HG02610 (cell line): ENCODE measurements around the gene VNN1.
"Not testable (repeated sequence)": the region's sequence is repeated elsewhere in the genome, so short reads cannot be mapped to it uniquely, and the experiment has no call there.

Source experiments
- ATAC-seq: cut with Tn5 transposase; IDR thresholded peaks from one replicate; pipeline ENCODE4 v1.9.1; 2021; ENCODE audit warnings: mild to moderate bottlenecking, moderate library complexity; ENCODE audit not compliant: unreplicated experiment

The VNN1 gene

DNA sequence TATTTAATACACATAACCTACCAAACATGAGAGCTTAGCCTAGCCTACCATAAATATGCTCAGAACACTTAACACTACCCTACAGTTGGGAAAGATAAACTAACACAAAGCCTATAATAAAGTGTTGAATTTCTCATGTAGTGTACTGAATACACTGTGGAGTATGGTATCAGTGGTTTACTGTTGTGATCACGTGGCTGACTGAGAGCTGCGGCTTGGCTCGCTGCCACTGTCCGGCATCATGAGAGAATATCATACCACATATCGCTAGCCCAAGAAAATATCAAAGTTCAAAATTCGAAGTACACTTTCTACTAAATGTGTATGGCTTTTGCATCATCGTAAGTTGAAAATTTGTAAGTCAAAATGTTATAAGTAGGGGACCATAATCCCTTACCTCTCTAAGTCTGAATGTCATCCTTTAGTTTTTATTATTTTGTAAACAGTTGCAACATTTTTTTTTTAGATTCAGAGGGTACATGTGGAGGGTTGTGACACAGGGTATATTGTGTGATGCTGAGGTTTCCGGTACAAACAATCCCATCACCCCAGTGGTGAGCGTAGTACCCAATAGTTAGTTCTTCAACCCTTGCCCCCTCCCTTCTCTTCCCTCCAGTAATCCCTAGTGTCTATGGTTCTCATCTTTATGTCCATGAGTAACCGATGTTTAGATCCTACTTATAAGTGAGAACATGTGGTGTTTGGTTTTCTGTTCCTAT is 40.3 kb downstream of the VNN1 start:
- ATAC-seq: no peak

GRCh38 chr6:132671295-132671694 is 42.6 kb downstream of the VNN1 start:
- ATAC-seq: no peak

DNA sequence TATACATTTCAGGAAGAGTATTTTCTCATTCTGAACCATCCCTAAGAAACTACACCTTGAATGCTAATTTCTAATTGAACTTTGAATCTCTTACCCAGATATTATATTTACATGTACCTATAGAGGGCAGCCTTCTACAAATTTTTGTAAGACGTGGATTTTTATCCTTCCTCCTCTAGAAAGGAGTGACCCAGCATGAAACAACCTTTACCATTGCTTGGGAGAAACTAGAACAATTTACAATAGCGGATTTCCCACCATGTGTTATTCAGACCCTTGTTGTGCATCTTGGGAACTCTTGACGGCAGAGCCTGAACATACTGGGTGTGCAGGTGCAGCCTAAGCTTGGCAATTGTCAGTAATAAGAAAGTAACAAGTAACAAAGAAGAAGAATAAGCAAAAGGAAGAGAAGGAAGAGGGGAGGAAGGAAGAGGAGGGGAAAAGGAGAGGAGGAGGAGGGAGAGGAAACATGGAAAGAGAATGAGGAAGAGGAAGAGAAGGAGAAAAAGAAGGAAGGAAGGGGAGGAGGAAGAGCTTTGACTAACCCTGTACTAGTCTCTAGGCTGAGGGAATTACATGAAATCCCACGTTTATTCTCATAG is 44.1 kb downstream of the VNN1 start:
- no peak for ATAC-seq

DNA sequence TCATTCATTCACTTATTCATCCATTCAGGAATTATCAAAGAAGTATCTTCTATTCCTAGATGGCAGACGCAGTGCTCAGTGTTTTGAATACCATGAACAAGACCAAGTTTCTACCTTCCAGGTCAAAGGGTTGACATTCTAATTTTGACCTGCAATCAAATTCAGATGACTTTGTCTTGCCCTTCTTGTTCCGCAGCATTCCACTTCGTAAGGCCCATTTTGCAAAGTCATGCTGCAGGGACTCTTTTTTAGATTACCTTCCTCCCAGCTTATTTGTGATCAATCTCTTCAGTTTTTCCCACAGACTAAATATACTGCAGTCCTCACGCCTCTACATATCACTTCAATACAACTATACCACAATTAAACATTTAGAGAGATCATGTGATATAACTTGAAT is 47.7 kb downstream of the VNN1 start:
- no peak for ATAC-seq

- no peak for ATAC-seq
Measured at GRCh38 chr6:132664309-132665034, 49.4 kb downstream of the VNN1 start.

- no peak for ATAC-seq
Measured at GRCh38 chr6:132663661-132664060, 50.2 kb downstream of the VNN1 start.

- ATAC-seq: no peak
Measured at GRCh38 chr6:132661906-132662305, 51.9 kb downstream of the VNN1 start.

GRCh38 chr6:132659082-132659481 is 54.8 kb downstream of the VNN1 start, which contains the start of gene TAAR1:
Gene TAAR1, minus strand, starts transcription at chr6:132659182. Its CDS starts 13,179 bp downstream, at chr6:132646003.
- ATAC-seq: no peak

DNA sequence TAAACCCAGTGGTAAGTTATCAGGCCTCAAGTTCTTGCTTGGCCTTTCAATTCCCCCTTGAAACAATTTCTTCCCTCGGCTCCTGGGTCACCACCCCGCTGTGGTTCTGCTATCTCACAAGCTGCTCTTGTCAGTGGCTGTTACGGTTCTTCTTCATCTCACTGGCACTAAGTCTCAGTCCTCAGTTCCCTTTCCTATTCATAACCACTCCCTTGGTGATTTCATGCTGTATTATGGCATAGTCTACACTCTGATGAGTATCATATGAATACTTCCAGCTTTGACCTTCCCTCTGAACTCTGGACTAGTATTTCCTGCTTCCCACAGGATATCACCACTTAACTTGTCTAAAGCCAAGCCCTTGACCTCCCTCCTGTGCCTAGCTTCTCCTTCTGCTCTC is 62.8 kb downstream of the VNN1 start:
- no peak for ATAC-seq

DNA sequence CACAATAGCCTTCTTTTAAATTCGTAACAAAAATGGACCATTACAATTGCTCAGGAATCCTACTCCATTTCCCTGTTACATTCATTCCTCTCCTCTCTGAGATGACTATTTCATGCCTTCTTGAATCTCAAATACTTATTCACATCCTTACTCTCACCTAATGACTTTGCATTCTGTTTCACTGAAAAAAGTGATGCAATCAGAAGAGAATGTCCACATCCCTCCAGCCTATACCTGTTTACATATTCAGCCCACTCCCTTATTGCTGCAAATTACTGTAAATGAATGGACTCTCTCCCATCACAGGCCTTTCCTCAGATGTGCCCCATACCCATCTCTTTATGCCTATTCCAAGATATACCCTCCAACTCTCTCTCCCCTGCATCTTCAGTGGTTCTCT is 63.4 kb downstream of the VNN1 start:
- ATAC-seq: no peak

- ATAC-seq: no peak
Measured at GRCh38 chr6:132648828-132649227, 65.0 kb downstream of the VNN1 start.

DNA sequence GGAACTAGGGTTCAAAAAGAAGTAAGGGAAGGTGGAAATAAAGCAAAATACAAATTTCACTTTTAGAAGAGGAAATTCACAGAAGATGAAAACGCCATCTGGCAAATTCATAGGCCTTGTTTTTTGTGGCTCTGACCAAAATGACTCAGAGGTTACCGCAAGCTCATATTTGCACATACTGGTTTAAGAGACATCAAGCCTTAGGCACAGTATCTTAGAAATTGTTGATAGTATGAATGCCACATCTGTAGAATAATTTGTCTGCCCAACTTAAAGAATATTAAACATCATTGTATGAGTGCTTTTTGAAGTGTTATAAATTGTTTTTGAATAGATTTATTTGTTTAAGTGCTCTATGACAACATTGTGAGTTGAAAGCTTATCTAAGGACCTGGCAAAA is 65.5 kb downstream of the VNN1 start:
- peak; percentile 45 for ATAC-seq

- no peak for ATAC-seq
Measured at GRCh38 chr6:132643547-132643946, 70.3 kb downstream of the VNN1 start.

DNA sequence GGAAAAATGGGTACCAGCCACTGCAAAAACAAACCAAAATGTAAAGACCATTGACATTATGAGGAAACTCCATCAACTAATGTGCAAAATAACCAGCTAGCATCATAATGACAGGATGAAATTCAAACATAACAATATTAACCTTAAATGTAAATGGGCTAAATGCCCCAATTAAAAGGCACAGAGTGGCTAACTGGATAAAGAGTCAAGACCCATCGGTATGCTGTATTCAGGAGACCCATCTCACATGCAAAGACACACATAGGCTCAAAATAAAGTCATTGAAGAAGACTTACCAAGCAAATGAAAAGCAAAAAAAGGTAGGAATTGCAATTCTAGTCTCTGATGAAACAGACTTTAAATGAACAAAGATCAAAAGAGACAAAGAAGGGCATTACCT is 76.7 kb downstream of the VNN1 start:
- not testable (repeated sequence) for ATAC-seq

- ATAC-seq: not testable (repeated sequence)
Measured at GRCh38 chr6:132635906-132636305, 77.9 kb downstream of the VNN1 start.

DNA sequence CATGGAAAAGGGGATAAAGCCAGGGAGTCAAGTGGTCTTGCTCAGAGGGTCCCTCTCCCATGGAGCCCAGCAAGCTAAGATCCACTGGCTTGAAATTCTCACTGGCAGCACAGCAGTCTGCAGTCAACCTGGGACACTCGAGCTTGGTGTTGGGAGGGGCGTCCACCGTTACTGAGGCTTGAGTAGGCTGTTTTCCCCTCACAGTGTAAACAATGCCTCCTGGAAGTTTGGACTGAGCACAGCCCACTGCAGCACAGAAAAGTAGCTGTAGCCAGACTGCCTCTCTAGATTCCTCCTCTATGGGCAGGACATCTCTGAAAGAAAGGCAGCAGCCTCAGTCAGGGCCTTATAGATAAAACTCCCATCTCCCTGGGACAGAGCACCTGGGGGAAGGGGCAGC is 78.6 kb downstream of the VNN1 start:
- not testable (repeated sequence) for ATAC-seq

DNA sequence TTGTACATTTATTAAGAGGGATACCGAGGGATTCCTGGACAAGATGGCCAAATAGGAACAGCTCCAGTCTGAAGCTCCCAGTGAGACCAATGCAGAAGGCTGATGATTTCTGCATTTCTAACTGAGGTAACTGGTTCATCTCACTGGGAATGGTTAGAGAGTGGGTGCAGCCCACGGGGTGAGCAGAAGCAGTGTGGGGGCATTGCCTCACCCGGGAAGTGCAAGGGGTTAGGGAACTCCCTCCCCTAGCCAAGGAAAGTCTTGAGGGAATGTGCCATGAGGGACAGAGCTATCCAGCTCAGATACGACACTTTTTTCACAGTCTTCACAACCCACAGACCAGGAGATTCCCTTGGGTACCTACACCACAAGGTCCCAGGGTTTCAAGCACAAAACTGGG is 79.1 kb downstream of the VNN1 start:
- ATAC-seq: no peak

DNA sequence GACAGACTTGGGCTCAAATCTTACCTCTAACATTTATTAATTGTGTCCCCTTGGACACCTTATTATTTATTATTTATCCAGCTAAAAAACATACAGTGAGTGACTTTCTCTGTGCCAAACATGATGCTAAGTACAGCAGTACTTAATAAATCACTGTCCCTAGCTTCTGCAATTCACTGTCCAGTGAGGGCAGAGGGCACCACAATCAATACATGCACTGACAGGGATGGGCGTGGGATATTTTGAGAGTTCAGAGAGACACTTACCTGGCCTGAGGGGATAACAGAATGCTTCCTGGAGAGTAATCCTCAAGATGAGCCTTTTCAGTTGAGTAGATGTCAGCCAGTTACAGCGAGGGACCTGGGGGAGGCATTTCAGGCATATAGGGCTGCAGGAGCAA is 80.5 kb downstream of the VNN1 start:
- ATAC-seq: no peak
